ENCODE measurements around the gene OR1J1. TPM values are rescaled to one million over a fixed set of nuclear protein-coding genes. Genes with fewer than 3 reads are reported as not detected.

Gene OR1J1, protein sequence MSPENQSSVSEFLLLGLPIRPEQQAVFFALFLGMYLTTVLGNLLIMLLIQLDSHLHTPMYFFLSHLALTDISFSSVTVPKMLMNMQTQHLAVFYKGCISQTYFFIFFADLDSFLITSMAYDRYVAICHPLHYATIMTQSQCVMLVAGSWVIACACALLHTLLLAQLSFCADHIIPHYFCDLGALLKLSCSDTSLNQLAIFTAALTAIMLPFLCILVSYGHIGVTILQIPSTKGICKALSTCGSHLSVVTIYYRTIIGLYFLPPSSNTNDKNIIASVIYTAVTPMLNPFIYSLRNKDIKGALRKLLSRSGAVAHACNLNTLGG
- polyA plus RNA-seq (ENCODE audit: insufficient read length in 4 of 4), result not detected

DNA sequence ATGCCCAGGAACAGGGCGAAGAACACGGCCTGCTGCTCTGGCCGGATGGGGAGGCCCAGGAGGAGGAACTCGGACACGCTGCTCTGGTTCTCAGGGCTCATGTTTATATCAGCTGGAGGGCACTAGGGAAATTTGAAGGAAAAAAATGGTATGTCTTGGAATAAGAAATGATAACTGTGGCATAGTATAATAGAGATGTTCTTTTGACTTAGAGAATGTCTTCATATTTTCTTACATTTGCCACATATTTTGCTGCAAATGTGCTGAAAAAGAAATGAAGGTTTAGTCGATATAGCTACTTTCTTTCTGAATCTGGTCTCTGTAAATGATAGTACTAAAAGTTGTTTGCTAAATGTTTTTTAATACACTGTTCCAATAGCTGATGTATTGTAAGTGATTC, at the start of gene OR1J1:
Gene OR1J1 (minus strand): TSS at position 101 of the 400 bp plus-strand sequence. CDS start 0 bp downstream, at position 101.
- DNase-seq (ENCODE audit: low read depth in 4 of 4, low spot score in 2 of 4), result no peak

DNA sequence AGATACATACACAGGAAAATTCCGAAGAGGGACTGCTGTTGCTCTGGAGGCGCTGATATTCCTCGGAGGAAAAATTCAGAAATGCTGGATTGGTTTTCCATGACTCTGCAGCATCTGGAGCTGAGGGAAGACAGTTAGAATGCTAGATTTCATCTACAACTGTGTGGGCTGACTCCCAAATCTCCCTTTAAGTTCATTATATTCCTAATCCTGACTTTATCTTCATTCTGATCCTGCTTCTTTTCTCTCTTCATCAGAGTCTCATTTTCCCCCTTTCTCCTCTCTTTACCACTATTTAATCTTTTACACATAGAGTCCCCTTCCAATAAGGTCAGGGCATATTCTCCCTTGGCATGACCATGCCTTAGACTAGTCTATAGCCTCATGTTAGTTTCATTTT, 49.5 kb upstream of the OR1J1 start, which contains the start of gene OR1N1:
Gene OR1N1 (minus strand): TSS at position 101 of the 400 bp plus-strand sequence. CDS start 0 bp downstream, at position 101.
- DNase-seq (ENCODE audit: low read depth in 4 of 4, low spot score in 2 of 4), result no peak

DNA sequence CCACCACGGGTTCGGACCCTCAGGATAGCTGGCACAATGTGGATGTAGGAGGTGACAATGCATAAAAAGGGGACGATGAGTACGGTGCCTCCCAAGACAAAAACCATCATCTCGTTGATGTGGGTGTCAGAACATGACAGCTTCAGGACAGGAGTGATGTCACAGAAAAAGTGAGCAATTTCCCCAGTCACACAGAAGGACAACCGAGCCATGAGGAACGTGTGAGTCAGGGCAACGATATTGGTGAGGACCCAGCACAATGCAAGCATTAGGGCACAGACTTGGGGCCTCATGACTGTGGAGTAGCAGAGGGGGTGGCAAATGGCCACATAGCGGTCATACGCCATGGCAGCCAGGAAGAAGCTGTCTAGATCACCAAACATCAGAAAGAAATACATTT, 48.9 kb upstream of the OR1J1 start:
- DNase-seq (ENCODE audit: low read depth in 4 of 4, low spot score in 2 of 4), result no peak

DNA sequence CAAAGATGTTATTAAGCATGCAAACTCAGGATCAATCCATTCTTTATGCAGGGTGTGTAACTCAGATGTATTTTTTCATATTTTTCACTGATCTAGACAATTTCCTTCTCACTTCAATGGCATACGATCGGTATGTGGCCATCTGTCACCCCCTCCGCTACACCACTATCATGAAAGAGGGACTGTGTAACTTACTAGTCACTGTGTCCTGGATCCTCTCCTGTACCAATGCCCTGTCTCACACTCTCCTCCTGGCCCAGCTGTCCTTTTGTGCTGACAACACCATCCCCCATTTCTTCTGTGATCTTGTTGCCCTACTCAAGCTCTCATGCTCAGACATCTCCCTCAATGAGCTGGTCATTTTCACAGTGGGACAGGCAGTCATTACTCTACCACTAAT, 41.6 kb upstream of the OR1J1 start:
- no peak for DNase-seq (ENCODE audit: low read depth in 4 of 4, low spot score in 2 of 4)

DNA sequence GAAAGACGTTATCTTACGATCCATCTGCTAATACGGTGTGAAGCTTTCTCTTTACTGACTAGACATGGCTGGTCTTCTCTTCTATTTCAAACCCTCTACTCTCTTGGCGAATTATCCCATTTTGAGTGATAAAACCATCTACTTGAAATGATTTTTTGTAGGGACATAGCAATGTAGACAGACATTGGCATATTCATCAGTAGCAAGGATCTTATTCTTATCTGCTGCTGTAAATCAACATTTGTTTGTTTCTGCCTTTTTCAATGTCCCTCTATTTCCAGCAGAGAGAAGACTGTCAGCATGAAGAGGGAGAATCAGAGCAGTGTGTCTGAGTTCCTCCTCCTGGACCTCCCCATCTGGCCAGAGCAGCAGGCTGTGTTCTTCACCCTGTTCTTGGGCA, 41.1 kb upstream of the OR1J1 start, which contains the start of gene OR1J4:
Gene OR1J4 (plus strand): TSS at position 301 of the 400 bp plus-strand sequence. CDS start 0 bp downstream, at position 301.
- no peak for DNase-seq (ENCODE audit: low read depth in 4 of 4, low spot score in 2 of 4)

DNA sequence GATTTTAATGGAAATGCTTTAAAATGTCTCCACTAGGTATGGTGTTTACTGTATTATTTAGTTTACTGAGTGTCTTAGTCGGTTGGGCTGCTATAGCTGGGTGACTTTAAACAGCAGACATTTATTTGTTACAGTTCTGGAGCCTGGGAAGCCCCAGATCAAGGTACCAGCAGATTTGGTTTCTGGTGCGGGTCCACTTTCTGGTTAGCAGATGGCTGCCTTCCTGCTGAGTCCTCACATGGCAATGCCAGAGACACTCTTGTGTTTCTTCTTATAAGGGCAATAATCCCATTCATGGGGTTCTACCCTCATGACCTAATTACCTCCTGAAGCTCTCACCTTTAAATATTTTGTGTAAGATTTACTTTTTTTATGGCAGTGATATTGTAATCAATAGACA, 40.5 kb upstream of the OR1J1 start:
- DNase-seq (ENCODE audit: low read depth in 4 of 4, low spot score in 2 of 4), result no peak

DNA sequence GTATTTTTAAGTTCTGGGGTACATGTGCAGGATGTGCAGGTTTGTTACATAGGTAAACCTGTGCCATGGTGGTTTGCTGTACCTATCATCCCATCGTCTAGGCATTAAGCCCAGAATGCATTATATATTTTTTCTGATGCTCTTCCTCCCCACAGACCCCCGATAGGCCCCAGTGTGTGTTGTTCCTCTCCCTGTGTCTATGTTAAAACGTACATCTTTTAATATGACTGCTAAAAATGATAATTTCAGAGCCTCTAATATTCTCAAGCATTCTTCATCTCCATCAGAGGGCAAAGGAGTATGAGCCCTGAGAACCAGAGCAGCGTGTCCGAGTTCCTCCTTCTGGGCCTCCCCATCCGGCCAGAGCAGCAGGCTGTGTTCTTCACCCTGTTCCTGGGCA, 32.8 kb upstream of the OR1J1 start, which contains the start of gene OR1J2:
Gene OR1J2 (plus strand): TSS at position 301 of the 400 bp plus-strand sequence. CDS start 0 bp downstream, at position 301.
- no peak for DNase-seq (ENCODE audit: low read depth in 4 of 4, low spot score in 2 of 4)

DNA sequence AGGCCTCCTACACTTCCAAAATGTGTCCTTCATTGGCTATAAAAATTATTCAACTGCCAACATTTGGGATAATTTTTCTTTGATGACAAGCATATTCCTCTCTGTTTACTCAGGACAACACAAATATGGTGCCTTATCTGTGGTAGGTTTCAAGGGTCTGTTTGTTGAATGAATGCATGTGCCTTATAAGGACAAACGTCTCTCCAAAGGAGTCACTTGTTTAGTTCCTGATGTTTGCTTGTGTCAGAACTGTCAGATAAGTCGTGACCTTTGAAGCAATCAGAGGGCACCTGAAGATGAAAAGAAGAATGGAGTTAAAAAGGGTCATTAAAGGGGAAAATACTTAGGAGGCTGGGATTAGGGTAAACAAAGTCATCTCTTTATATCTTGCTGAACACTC, 29.2 kb upstream of the OR1J1 start:
- DNase-seq (ENCODE audit: low read depth in 4 of 4, low spot score in 2 of 4), result no peak

DNA sequence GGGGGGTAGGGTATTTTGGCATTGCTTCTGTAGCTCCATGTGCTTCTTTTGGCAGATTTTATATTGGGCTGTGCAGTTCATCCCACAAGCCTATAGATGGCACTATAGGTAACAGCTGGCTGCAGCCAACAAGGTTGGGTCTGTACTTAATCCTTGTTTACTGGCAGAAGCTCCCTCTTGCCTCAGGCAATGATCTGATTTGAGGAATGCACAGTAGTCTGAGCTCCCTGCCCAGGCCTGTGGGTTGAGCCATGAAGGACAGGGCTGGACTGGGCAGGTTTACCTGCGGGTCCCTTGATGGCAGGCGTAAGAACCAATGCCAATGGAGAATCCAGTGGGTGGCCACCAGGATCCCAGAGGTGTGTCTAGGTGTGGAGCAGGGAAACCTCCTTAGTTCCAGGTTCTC, 21.2 kb upstream of the OR1J1 start:
- DNase-seq (ENCODE audit: low read depth in 4 of 4, low spot score in 2 of 4), result no peak

DNA sequence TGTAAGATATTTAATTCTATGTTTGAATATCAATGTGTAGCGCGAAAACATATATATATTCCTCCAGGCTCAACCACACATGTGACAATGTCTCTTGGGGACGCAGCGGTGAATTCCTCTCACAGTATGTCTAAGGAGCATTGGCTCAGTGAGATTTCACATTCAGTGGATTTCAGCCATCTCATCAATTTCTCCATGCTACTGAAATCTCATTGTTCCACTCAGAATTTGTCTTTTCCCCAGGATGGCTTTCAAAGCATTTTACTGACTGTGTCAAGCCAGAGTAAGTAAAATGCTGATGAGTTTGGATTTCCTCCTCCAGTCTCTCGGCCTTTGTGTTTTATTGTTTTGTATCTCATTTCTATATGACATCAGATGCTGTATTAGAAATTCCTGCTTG, 1.3 kb upstream of the OR1J1 start:
- no peak for DNase-seq (ENCODE audit: low read depth in 4 of 4, low spot score in 2 of 4)

DNA sequence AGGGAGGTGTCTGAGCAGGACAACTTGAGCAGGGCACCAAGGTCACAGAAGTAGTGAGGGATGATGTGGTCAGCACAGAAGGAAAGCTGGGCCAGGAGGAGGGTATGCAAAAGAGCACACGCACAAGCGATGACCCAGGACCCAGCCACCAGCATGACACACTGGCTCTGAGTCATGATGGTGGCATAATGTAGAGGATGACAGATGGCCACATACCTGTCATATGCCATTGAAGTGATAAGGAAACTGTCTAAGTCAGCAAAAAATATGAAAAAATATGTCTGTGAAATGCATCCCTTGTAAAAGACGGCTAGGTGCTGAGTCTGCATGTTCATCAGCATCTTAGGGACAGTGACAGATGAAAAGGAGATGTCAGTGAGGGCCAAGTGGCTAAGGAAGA, 380 bp downstream of the OR1J1 start:
- no peak for DNase-seq (ENCODE audit: low read depth in 4 of 4, low spot score in 2 of 4)

DNA sequence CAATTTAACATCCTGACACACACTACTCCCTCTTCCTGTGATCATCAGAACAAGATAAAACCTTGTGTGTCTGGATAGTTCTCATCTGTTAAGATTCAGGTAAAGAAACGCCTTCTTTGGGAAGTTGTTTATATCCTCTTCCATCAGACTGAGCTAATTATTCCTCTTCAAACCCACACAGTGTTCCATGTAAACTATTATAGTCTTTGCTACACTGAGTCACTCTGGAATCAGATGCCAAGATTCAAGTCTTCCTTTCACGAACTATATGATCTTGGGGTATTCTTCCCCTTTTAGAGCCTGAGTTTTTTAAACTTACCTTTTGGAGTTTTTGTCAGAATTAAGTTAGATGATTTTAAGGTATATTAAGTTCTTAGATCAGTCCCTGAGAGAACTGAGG, 2.0 kb downstream of the OR1J1 start:
- DNase-seq (ENCODE audit: low read depth in 4 of 4, low spot score in 2 of 4), result no peak

DNA sequence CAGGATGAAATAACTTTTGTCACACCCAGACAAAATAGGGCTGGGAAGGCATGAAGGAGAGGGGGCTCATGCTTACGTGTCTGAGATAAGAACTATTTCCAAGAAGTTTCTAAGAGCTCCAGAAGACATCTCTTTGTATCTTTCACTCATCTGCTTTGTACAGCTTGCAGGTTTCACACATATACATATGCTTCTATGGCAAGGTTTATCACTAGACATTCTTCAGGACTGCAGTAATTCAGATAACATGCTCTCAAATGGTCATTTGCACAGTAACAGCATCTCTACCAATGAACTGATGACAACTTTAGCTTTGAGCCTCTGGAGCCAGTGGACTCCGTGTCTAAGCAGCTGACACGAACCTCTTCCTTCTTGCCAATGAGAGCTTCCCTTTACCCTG, 3.2 kb downstream of the OR1J1 start:
- DNase-seq (ENCODE audit: low read depth in 4 of 4, low spot score in 2 of 4), result no peak

DNA sequence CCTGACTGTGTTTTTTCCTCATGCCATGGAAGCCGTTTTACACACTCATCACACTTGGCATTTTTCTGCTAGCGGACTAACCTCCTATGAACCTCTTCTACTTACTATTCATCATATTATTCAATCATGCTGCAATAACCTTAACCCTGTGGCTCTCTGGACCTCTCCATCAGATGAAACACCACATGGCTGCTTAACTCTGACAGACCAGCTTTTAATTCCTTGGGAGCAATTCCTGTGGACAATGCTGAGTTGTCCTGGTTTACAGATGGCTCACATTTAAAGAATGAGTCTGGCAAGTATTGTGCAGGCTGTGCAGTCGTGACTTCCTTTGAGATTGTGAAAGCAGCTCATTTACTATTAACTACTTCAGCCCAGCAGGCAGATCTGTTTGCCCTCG, 9.0 kb downstream of the OR1J1 start:
- DNase-seq (ENCODE audit: low read depth in 4 of 4, low spot score in 2 of 4), result no peak

DNA sequence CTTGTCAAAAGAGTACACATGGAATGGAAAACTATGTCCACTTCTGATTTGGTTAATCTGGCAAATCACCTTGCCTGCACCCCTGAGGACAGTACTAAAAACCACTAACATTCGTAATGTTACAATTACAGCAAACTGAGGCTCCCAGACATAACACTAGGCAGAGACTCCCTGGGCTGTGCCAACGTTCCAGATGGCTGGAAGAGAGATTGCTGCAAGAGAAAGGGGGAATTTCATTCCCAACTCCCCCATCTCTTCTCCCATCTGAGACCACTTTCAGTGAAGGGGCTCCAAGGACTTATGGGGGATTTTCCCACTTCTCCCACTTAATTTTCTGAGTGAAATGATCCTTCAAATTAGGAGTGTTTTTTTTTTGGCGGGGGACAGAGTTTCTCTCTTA, 11.3 kb downstream of the OR1J1 start:
- no peak for DNase-seq (ENCODE audit: low read depth in 4 of 4, low spot score in 2 of 4)

DNA sequence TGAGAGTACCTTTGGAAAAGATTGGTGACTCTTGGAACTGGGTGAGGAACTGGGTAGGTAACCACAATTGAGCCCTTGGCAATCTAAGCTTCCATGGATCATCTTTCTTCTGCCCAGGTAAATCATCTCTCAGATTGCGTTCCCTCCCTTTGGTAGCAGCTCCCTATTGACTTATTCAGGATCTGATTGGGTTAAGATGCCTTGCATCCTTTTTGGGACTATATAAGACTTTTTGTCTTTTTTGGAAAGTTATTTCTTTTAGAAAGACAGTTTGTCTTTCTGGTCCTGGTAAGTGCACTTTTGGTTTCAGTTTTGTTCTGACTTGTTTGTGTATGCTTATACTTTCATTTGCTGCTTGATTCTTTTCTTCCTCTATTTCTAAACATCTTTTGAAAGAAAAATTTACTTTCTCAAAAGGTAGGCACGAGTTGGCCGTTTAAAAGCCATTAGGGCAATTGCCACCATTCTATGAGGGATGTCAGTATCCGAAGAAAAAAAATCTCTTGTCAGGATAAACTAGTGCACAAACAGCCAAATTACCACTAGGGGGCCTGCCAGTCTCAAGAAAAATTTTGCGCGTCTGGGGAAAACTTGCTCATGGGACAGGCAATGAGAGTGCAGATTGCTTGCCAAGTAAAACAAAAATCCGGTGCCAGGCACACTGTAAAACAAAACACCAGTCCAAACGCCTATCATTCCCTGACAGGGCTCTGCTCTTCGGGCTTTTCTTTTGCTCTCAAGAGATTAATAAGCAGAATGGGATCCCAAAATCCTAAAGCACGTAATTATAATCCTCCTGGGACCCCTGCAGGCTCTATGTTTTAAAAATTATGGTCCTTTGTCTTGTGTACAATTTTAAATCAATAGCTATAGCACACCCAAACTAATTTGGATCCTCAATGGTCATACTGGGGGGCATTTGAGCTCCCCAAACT, 12.8 kb downstream of the OR1J1 start:
- DNase-seq (ENCODE audit: low read depth in 4 of 4, low spot score in 2 of 4), result peak; percentile 36 to 65 (median 46)

DNA sequence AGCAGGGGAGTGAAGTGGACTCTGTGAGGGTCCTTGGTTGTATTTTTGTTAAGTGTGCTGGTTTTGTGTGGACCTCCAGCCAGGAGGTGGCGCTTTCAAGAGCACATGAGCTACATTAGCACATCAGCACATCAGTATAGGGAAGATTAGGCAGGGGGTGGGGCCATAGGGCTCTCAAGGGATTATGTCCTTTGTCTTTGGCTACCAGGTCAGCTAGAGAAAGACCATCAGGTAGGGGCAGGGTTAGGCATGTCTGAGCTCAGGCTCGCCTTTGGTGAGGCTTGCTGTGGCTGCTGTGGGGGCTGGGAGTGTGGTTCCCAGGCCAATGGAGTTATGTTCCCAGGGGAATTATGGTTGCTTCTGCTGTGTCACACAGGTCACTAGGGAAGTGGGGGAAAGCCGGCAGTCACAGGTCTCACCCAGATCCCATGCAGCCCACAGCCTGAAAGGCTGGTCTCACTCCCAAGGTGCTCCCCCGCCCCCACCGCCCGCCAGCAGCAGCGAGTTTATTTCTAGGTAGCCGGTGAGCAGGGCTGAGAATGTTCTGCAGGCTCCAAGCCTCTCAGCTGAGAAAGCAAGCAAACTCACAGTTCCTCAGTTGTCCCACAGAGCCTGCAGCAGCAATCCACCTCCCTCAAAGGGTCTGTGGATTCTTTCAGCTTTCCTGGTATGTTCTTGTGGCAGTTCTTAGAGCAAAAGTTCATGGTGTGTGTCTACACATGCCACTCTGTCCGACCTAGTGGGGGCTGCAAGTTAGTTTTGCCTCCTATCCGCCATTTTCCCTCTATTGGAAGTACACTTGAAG, 13.7 kb downstream of the OR1J1 start:
- no peak for DNase-seq (ENCODE audit: low read depth in 4 of 4, low spot score in 2 of 4)

DNA sequence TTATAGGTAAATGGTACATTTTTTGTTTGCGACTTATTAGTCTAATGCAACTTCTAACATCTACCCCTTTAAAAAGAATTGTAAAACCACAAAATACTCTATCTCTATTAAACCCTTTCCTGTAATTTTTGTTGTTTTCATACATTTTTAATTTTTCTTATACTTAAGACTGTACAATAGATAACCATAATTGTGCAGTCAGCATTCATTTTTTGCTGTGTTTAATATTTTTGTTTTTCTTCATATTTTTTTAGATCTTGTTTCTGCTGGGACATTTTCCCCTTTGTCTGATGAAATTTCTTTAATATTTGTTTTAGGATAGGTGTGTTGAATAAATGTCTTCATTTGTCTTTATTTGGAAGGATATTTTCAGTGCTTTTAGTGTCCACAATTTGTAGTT, 19.9 kb downstream of the OR1J1 start:
- no peak for DNase-seq (ENCODE audit: low read depth in 4 of 4, low spot score in 2 of 4)

DNA sequence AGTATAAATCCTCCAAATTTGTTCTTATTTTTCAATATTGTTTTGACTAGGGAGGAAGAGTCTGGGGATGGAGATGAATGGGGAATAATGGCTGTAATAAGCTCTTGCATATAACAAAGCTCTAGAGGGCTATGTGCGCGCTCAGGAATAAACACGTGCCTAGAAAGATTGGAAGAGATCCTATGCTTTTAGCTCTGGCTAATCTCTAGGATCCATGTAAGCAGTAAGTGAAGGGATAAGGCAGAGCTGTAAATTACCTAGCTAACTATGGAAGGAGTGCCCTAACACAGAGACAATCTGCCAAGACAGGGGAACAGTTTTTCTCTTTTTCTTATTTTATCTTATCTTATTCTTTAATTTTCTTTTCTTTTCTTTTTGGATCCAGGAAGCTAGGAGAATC, 21.6 kb downstream of the OR1J1 start:
- DNase-seq (ENCODE audit: low read depth in 4 of 4, low spot score in 2 of 4), result no peak

DNA sequence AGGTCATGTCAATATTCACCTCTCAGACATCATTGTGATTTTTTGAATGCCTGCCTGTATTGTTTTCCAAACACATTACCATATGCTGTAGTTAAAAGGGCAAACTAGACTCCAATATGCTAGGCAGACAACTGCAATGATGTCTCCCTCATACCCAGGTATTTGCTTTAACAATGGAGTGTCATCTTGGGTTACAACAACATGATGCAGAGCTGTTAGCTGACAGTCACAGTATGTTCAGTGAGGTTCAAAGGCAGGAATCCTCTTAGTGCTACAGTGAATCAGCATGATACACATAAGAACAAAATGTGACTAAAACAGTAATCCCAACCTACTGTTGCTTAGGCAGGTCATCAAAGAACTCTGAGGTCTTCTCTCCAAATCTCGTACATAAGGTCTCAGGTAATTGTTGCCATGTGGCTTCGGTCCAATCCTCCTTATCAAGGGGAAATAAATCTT, 24.0 kb downstream of the OR1J1 start:
- DNase-seq (ENCODE audit: low read depth in 4 of 4, low spot score in 2 of 4), result no peak
